IMR-90 (cell line): ENCODE results near the gene SPG11. TPM values are rescaled to one million over a fixed set of nuclear protein-coding genes. Genes with fewer than 3 reads are reported as not detected.
A peak's percentile ranks its signal among the peaks of the same experiment; 100 is the strongest.

Experiments
- ATAC-seq: fragments of 200-7000 bp; cut with Tn5 transposase; 2 replicates; pipeline ENCODE4 v1.9.1; 2020; ENCODE audit warnings: low read depth, mild to moderate bottlenecking, moderate library complexity
- BruUV-seq: library from RNA; stranded (reverse); fragments of 400-500 nt; replicated peaks from 2 replicates; lab custom pipeline; 2021; lab: Mats Ljungman, UMichigan
- CTCF ChIA-PET: fragments of 300-600 bp; formaldehyde crosslinking; extraction: SDS; loops from one replicate; lab custom pipeline; 2021; ENCODE audit warnings: antibody characterized with exemption; lab: Yijun Ruan, JAX
- POLR2A ChIA-PET: fragments of 300-600 bp; sonication (Branson Sonifier 250); formaldehyde crosslinking; loops from one replicate; lab custom pipeline; 2022; ENCODE audit warnings: antibody characterized with exemption; ENCODE audit not compliant: unreplicated experiment; lab: Charles Lee
- DNase-seq: peaks from one replicate; pipeline ENCODE4 v3.0.0; 2013
- H2AFZ ChIP-seq: replicated peaks from 2 replicates; pipeline ENCODE3; 2013; ENCODE audit warnings: low read length, mild to moderate bottlenecking; ENCODE audit not compliant: poor library complexity
- H2AK5ac ChIP-seq: 2 replicates; pipeline ENCODE4 v1.6.1; 2013; ENCODE audit warnings: low read depth, low read length, inconsistent platforms
- H2AK9ac ChIP-seq: replicated peaks from 2 replicates; pipeline ENCODE3; 2013; ENCODE audit warnings: mild to moderate bottlenecking, low read depth, low read length, moderate library complexity; ENCODE audit not compliant: poor library complexity
- H2BK120ac ChIP-seq: 2 replicates; pipeline ENCODE4 v1.6.1; 2013; ENCODE audit warnings: low read depth, low read length, inconsistent platforms
- H2BK15ac ChIP-seq: 3 replicates; pipeline ENCODE4 v1.6.1; 2013; ENCODE audit warnings: low read depth, low read length, inconsistent platforms
- H2BK20ac ChIP-seq: 2 replicates; pipeline ENCODE4 v1.6.1; 2013; ENCODE audit warnings: low read depth, mild to moderate bottlenecking, inconsistent platforms, low read length, moderate library complexity
- H2BK5ac ChIP-seq: 2 replicates; pipeline ENCODE4 v1.6.1; 2013; ENCODE audit warnings: mild to moderate bottlenecking, low read depth, low read length, inconsistent platforms; ENCODE audit not compliant: poor library complexity, severe bottlenecking
- H3K14ac ChIP-seq: replicated peaks from 2 replicates; pipeline ENCODE4 v1.6.1; 2013; ENCODE audit warnings: low read depth, low read length, inconsistent platforms
- H3K18ac ChIP-seq: 2 replicates; pipeline ENCODE4 v1.6.1; 2013; ENCODE audit warnings: low read depth, low read length, control low read depth
- H3K23ac ChIP-seq: 2 replicates; pipeline ENCODE4 v1.6.1; 2013; ENCODE audit warnings: low read depth, low read length, inconsistent platforms
- H3K27ac ChIP-seq: 2 replicates; pipeline ENCODE4 v1.5.1; 2013; ENCODE audit warnings: mild to moderate bottlenecking, control low read depth, low read length; ENCODE audit not compliant: insufficient read depth
- H3K27me3 ChIP-seq: 2 replicates; pipeline ENCODE4 v1.6.1; 2013; ENCODE audit warnings: low read length; ENCODE audit not compliant: control insufficient read depth, insufficient read depth
- H3K36me3 ChIP-seq: 2 replicates; pipeline ENCODE4 v1.6.1; 2013; ENCODE audit warnings: low read length, mixed read lengths; ENCODE audit not compliant: control insufficient read depth, insufficient read depth
- H3K4ac ChIP-seq: 2 replicates; pipeline ENCODE4 v1.6.1; 2013; ENCODE audit warnings: low read depth, low read length, inconsistent platforms
- H3K4me1 ChIP-seq: 2 replicates; pipeline ENCODE4 v1.6.1; 2013; ENCODE audit warnings: low read length, mixed read lengths; ENCODE audit not compliant: control insufficient read depth, insufficient read depth
- H3K4me2 ChIP-seq: 2 replicates; pipeline ENCODE4 v1.6.1; 2013; ENCODE audit warnings: low read depth, mild to moderate bottlenecking, control low read depth, low read length, moderate library complexity
- H3K4me3 ChIP-seq: 2 replicates; pipeline ENCODE4 v1.5.1; 2013; ENCODE audit warnings: low read depth, mild to moderate bottlenecking, control low read depth, low read length, moderate library complexity; ENCODE audit not compliant: insufficient read depth
- H3K56ac ChIP-seq: 2 replicates; pipeline ENCODE4 v1.6.1; 2013; ENCODE audit warnings: low read length, inconsistent platforms; ENCODE audit not compliant: insufficient read depth; ENCODE audit errors: extremely low read depth
- H3K79me1 ChIP-seq, 2 experiments: 2 replicates each; pipeline ENCODE4 v1.6.1; 2013; ENCODE audit warnings: low read length in 2 of 2, inconsistent platforms in 1 of 2, low read depth in 1 of 2
- H3K9ac ChIP-seq: 2 replicates; pipeline ENCODE4 v1.6.1; 2013; ENCODE audit warnings: low read depth, low read length, control low read depth
- H3K9me1 ChIP-seq: 2 replicates; pipeline ENCODE4 v1.6.1; 2013; ENCODE audit warnings: low read length, inconsistent platforms; ENCODE audit not compliant: insufficient read depth
- H3K9me3 ChIP-seq: 2 replicates; pipeline ENCODE4 v1.6.1; 2013; ENCODE audit warnings: low read length; ENCODE audit not compliant: control insufficient read depth, insufficient read depth
- H4K20me1 ChIP-seq: 2 replicates; pipeline ENCODE4 v1.6.1; 2013; ENCODE audit warnings: low read length, inconsistent platforms; ENCODE audit not compliant: insufficient read depth
- H4K5ac ChIP-seq: 2 replicates; pipeline ENCODE4 v1.6.1; 2013; ENCODE audit warnings: mild to moderate bottlenecking, low read depth, low read length, control low read depth
- H4K8ac ChIP-seq, 2 experiments: 2 replicates each; pipeline ENCODE4 v1.6.1; 2013; ENCODE audit warnings: low read depth in 2 of 2, low read length in 2 of 2, control low read depth in 1 of 2, inconsistent platforms in 1 of 2
- H4K91ac ChIP-seq: 2 replicates; pipeline ENCODE4 v1.6.1; 2013; ENCODE audit warnings: low read depth, low read length, inconsistent platforms; ENCODE audit not compliant: insufficient read depth
- BHLHE40 ChIP-seq: fragments of 150-350 bp; IDR thresholded peaks from 2 replicates; pipeline ENCODE4 v1.6.1; 2016; ENCODE audit warnings: mild to moderate bottlenecking, low read depth, low read length
- CEBPB ChIP-seq: IDR thresholded peaks from 2 replicates; pipeline ENCODE4 v1.6.1; 2012; ENCODE audit warnings: low read depth, low read length, improper control_type of control experiment
- CHD1 ChIP-seq: IDR thresholded peaks from 2 replicates; pipeline ENCODE4 v1.6.1; 2012; ENCODE audit warnings: low read depth, low read length, improper control_type of control experiment
- CTCF ChIP-seq: conservative IDR thresholded peaks from 2 replicates; pipeline ENCODE4 v1.5.1; 2012; ENCODE audit warnings: mild to moderate bottlenecking, low read depth, low read length, improper control_type of control experiment
- ELK1 ChIP-seq: fragments of 150-350 bp; IDR thresholded peaks from 2 replicates; pipeline ENCODE4 v1.6.1; 2016; ENCODE audit warnings: low read depth, mild to moderate bottlenecking, low read length, moderate library complexity, borderline replicate concordance
- FOS ChIP-seq: fragments of 150-350 bp; IDR thresholded peaks from 2 replicates; pipeline ENCODE4 v1.6.1; 2016; ENCODE audit warnings: low read depth, low read length
- MAFK ChIP-seq: IDR thresholded peaks from 2 replicates; pipeline ENCODE4 v1.6.1; 2012; ENCODE audit warnings: low read depth, low read length, improper control_type of control experiment
- NFE2L2 ChIP-seq: fragments of 150-350 bp; IDR thresholded peaks from 2 replicates; pipeline ENCODE4 v1.6.1; 2016; ENCODE audit warnings: low read depth, mild to moderate bottlenecking, low read length
- POLR2A ChIP-seq: IDR thresholded peaks from 2 replicates; pipeline ENCODE4 v1.6.1; 2012; ENCODE audit warnings: mild to moderate bottlenecking, low read depth, low read length
- RCOR1 ChIP-seq: IDR thresholded peaks from 2 replicates; pipeline ENCODE4 v1.6.1; 2012; ENCODE audit warnings: mild to moderate bottlenecking, low read length, improper control_type of control experiment; ENCODE audit not compliant: insufficient replicate concordance
- dilution Hi-C: fragments of 300-500 bp; cut with HindIII; formaldehyde crosslinking; loops from one replicate; pipeline ENCODE4 v1.14.3; 2018; ENCODE audit warnings: low sequenced_read_pairs; ENCODE audit not compliant: unreplicated experiment
- in situ Hi-C: fragments of 300-500 bp; cut with MboI; formaldehyde crosslinking; loops from 3 replicates; pipeline ENCODE4 v1.14.3; 2019; ENCODE audit warnings: low sequenced_read_pairs, inconsistent platforms, mixed read lengths
- intact Hi-C: fragments of 100-400 bp; cut with micrococcal nuclease; formaldehyde crosslinking; loops from 2 replicates; pipeline ENCODE4 v1.10.0; 2022
- polyA plus RNA-seq, 3 experiments: library from polyadenylated mRNA; depleted of rRNA; stranded (reverse); fragments of >200 nt; gene quantifications; 2 replicates each; pipeline ENCODE4 v1.2.3, GENCODE V29; 2012; ENCODE audit warnings: low replicate concordance in 1 of 3
- total RNA-seq: library from RNA; depleted of rRNA; stranded (reverse); fragments of >200 nt; gene quantifications from 2 replicates; pipeline ENCODE4 v1.2.3, GENCODE V29; 2012

Gene SPG11
- total and polyA plus RNA-seq, 2 of the 4 experiments (the other 2 are of a cell fraction) = 30.8 to 32.6 TPM

- no peak overlapping the region for H2BK5ac ChIP-seq
- H3K4ac ChIP-seq = no peak overlapping the region
- no peaks in the 10 kb centered on the region; the same call in 1 of the 2 replicates for H3K9me1 ChIP-seq
- no peak overlapping the region for H2BK120ac ChIP-seq
- DNase-seq = no peak
- no peak overlapping the region for H4K5ac ChIP-seq
- no peak overlapping the region for H3K56ac ChIP-seq
- dilution Hi-C loops (no loop called here), in situ Hi-C loops (no loop called here), intact Hi-C loops (no loop called here)
- H3K9me3 ChIP-seq = no peaks in the 10 kb centered on the region
- no peak for TF ChIP-seq FOS
- TF ChIP-seq CTCF = no peak
- no peak for TF ChIP-seq NFE2L2
- TF ChIP-seq CHD1 = no peak
- TF ChIP-seq CEBPB = no peak
- no peak for TF ChIP-seq RCOR1
- no peak for TF ChIP-seq POLR2A
- TF ChIP-seq MAFK = no peak
- TF ChIP-seq BHLHE40 = no peak
- no peak for TF ChIP-seq ELK1
- H3K18ac ChIP-seq = no peak overlapping the region
- peaks cover 3% of the 10 kb centered on the region; the same call in 1 of the 2 replicates for H3K4me1 ChIP-seq
- H3K27ac ChIP-seq = peak overlapping the region; percentile 41; the same call in 1 of the 2 replicates
- H3K27me3 ChIP-seq = no peaks in the 10 kb centered on the region
- no peak overlapping the region; the same call in 1 of the 2 replicates for H2AK5ac ChIP-seq
- peak; percentile 61 for ATAC-seq
- H3K9ac ChIP-seq = no peak overlapping the region
- peak overlapping the region; percentile 31; the same call in 1 of the 2 replicates for H3K23ac ChIP-seq
- CTCF ChIA-PET = interaction anchor here (0.5 to 0.6 kb wide), 2 partner anchors 14 to 82 kb away, joined by 3 to 4 read pairs; no protein-coding TSS in a partner anchor
- H3K4me3 ChIP-seq = no peak overlapping the region
- H2BK20ac ChIP-seq = no peak overlapping the region
- peaks cover 0 to 4% of the 10 kb centered on the region in 2 experiments; a peak in 1 of 4 replicates for H3K79me1 ChIP-seq
- no peak overlapping the region for H2AFZ ChIP-seq
- no peak overlapping the region for H3K14ac ChIP-seq
- H2BK15ac ChIP-seq = no peak overlapping the region
- no peak overlapping the region for H4K8ac ChIP-seq
- peaks cover 21% of the 10 kb centered on the region for H3K36me3 ChIP-seq
- POLR2A ChIA-PET = no interaction called here
- no peaks in the 10 kb centered on the region for H4K20me1 ChIP-seq
- no TSS peak for BruUV-seq
- no peak overlapping the region for H2AK9ac ChIP-seq
- no peak overlapping the region for H4K91ac ChIP-seq
- no peak overlapping the region; the same call in 1 of the 2 replicates for H3K4me2 ChIP-seq
These were observed 40.3 kb downstream of the SPG11 start for GRCh38 chr15:44623178-44623577.
